ENCODE data around the gene SMC6. TPM values are rescaled to one million over a fixed set of nuclear protein-coding genes. Genes with fewer than 3 reads are reported as not detected.

SMC6 gene
- total RNA-seq, 3 donors from 2014 or later: 17.0 to 23.4 (median 18.7) TPM

- no peak for DNase-seq (ENCODE audit: low spot score in 2 of 2)
- TF ChIP-seq POLR2A (IDR thresholded peaks at IDR 0.05) (no peak), POLR2AphosphoS5 (IDR thresholded peaks at IDR 0.05) (no peak)
- TF ChIP-seq, protein P1, sequence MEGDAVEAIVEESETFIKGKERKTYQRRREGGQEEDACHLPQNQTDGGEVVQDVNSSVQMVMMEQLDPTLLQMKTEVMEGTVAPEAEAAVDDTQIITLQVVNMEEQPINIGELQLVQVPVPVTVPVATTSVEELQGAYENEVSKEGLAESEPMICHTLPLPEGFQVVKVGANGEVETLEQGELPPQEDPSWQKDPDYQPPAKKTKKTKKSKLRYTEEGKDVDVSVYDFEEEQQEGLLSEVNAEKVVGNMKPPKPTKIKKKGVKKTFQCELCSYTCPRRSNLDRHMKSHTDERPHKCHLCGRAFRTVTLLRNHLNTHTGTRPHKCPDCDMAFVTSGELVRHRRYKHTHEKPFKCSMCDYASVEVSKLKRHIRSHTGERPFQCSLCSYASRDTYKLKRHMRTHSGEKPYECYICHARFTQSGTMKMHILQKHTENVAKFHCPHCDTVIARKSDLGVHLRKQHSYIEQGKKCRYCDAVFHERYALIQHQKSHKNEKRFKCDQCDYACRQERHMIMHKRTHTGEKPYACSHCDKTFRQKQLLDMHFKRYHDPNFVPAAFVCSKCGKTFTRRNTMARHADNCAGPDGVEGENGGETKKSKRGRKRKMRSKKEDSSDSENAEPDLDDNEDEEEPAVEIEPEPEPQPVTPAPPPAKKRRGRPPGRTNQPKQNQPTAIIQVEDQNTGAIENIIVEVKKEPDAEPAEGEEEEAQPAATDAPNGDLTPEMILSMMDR (IDR thresholded peaks at IDR 0.05): no peak
- H3K27ac ChIP-seq: no peak overlapping the region
- no peaks in the 10 kb centered on the region for H3K27me3 ChIP-seq
- H3K36me3 ChIP-seq: no peaks in the 10 kb centered on the region
- intact Hi-C loops (cut with DNase I; ENCODE audit: low total_unique reads): no loop called here
- H3K4me3 ChIP-seq: no peak overlapping the region
- H3K9me3 ChIP-seq: no peaks in the 10 kb centered on the region
- H3K4me1 ChIP-seq: no peaks in the 10 kb centered on the region
These were observed 113.2 kb downstream of the SMC6 start for GRCh38 chr2:17640406-17640805.

GRCh38 chr2:17638196-17638743 is 115.3 kb downstream of the SMC6 start:
- TF ChIP-seq POLR2AphosphoS5 (IDR thresholded peaks at IDR 0.05) (no peak), POLR2A (IDR thresholded peaks at IDR 0.05) (no peak)
- TF ChIP-seq, protein P1 (IDR thresholded peaks at IDR 0.05): no peak
- Histone ChIP-seq H3K27ac (no peak overlapping the region), H3K36me3 (no peaks in the 10 kb centered on the region), H3K27me3 (no peaks in the 10 kb centered on the region), H3K4me3 (no peak overlapping the region), H3K4me1 (no peaks in the 10 kb centered on the region), H3K9me3 (no peaks in the 10 kb centered on the region)
- DNase-seq (ENCODE audit: low spot score in 2 of 2): no peak
- intact Hi-C loops (cut with DNase I; ENCODE audit: low total_unique reads): no loop called here

DNA sequence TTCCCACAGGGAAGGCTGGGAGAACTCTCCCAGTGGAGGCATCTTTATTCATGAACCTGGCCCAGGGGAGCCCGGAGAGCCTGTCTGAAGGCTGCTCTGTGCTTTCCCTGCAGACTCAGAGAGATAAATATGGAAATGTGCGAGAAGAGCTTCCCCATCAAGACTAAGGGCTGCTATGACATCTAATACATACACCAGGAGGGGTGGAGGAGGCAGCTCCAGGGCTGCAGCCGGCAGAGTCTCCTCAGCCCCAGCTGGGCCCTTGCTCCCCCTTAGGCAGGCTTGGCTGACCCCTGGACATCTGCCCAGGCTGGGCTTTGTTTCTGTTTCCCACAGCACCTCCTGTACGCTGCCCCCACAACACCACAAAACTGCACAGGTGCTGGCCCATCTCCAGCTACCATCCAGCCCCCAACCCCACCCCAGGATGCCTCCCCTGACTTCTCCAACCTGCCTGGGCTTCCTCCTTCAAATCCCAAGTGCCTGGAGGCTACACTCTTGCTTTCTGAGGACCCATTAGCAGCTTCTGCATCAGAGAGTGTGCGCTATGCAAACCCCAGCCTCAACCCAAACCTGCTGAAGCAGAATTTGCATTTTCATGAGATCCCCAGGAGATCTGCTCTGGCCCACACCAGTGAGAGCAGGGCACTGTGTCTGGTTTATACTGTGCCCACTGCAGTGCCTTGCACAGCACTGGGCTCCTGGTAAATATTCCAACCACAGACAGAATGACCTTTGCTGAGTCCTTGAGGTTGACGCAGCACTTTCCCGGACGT is 116.3 kb downstream of the SMC6 start:
- H3K27me3 ChIP-seq: no peaks in the 10 kb centered on the region
- no peaks in the 10 kb centered on the region for H3K4me1 ChIP-seq
- TF ChIP-seq, protein P1 (IDR thresholded peaks at IDR 0.05): no peak
- H3K9me3 ChIP-seq: no peaks in the 10 kb centered on the region
- no peaks in the 10 kb centered on the region for H3K36me3 ChIP-seq
- no peak overlapping the region for H3K27ac ChIP-seq
- H3K4me3 ChIP-seq: no peak overlapping the region
- intact Hi-C loops (cut with DNase I; ENCODE audit: low total_unique reads): no loop called here
- DNase-seq (ENCODE audit: low spot score in 2 of 2): no peak

- no peak overlapping the region for H3K4me3 ChIP-seq
- DNase-seq (ENCODE audit: low spot score in 2 of 2): no peak
- H3K9me3 ChIP-seq: no peaks in the 10 kb centered on the region
- TF ChIP-seq POLR2AphosphoS5 (IDR thresholded peaks at IDR 0.05) (no peak), POLR2A (IDR thresholded peaks at IDR 0.05) (no peak)
- TF ChIP-seq, protein P1 (IDR thresholded peaks at IDR 0.05): no peak
- H3K36me3 ChIP-seq: no peaks in the 10 kb centered on the region
- H3K4me1 ChIP-seq: no peaks in the 10 kb centered on the region
- intact Hi-C loops (cut with DNase I; ENCODE audit: low total_unique reads): no loop called here
- no peaks in the 10 kb centered on the region for H3K27me3 ChIP-seq
- no peak overlapping the region for H3K27ac ChIP-seq
These were observed 117.4 kb downstream of the SMC6 start for GRCh38 chr2:17636257-17636656.

- intact Hi-C loops (cut with DNase I; ENCODE audit: low total_unique reads): no loop called here
- Histone ChIP-seq H3K27ac (no peak overlapping the region), H3K4me3 (no peak overlapping the region), H3K27me3 (no peaks in the 10 kb centered on the region), H3K4me1 (no peaks in the 10 kb centered on the region), H3K9me3 (peaks cover 0 to 1% of the 10 kb centered on the region in 2 donors), H3K36me3 (no peaks in the 10 kb centered on the region)
- no peak for DNase-seq (ENCODE audit: low spot score in 2 of 2)
- TF ChIP-seq POLR2AphosphoS5 (IDR thresholded peaks at IDR 0.05): no peak
These were observed 118.6 kb downstream of the SMC6 start for GRCh38 chr2:17634997-17635396.

All from breast epithelium (tissue), 4 donors.